HepG2 (cell line): Measurements from ENCODE around the gene MLLT10.

Experiments used
- AHR ChIP-seq: IDR thresholded peaks from 2 replicates; pipeline ENCODE4 v1.6.1; 2018; ENCODE audit warnings: missing genetic modification reagents, missing compliant biosample characterization
- CBX5 ChIP-seq: sonication (generic); formaldehyde crosslinking; IDR thresholded peaks from 2 replicates; pipeline ENCODE4 v1.4.0; 2020; ENCODE audit warnings: missing genetic modification reagents, borderline replicate concordance
- EZH2 ChIP-seq: conservative IDR thresholded peaks from 2 replicates; pipeline ENCODE4 v1.6.1; 2012; ENCODE audit warnings: mild to moderate bottlenecking, low read depth, low read length, moderate library complexity
- MXI1 ChIP-seq: IDR thresholded peaks from 3 replicates; pipeline ENCODE4 v1.6.1; 2012; ENCODE audit warnings: low read depth, low read length, inconsistent platforms, borderline replicate concordance
- PAXIP1 ChIP-seq: sonication (generic); formaldehyde crosslinking; conservative IDR thresholded peaks from 2 replicates; pipeline ENCODE4 v1.4.0; 2020; ENCODE audit warnings: mild to moderate bottlenecking, missing genetic modification reagents, moderate library complexity
- PHF21A ChIP-seq: sonication (generic); formaldehyde crosslinking; IDR thresholded peaks from 2 replicates; pipeline ENCODE4 v1.5.0; 2020; ENCODE audit warnings: mild to moderate bottlenecking, missing genetic modification reagents
- PRDM15 ChIP-seq: sonication (generic); formaldehyde crosslinking; IDR thresholded peaks from 2 replicates; pipeline ENCODE4 v1.4.0; 2020; ENCODE audit warnings: missing genetic modification reagents
- TSC22D2 ChIP-seq: sonication (generic); formaldehyde crosslinking; IDR thresholded peaks from 2 replicates; pipeline ENCODE4 v1.5.1; 2020; ENCODE audit warnings: missing genetic modification reagents, mild to moderate bottlenecking, borderline replicate concordance
- ZNF501 ChIP-seq: sonication (generic); formaldehyde crosslinking; IDR thresholded peaks from 2 replicates; pipeline ENCODE4 v1.5.1; 2020; ENCODE audit warnings: mild to moderate bottlenecking, moderate library complexity, missing genetic modification reagents
- ZNF687 ChIP-seq: sonication (generic); formaldehyde crosslinking; IDR thresholded peaks from 2 replicates; pipeline ENCODE4 v1.5.1; 2020; ENCODE audit warnings: mild to moderate bottlenecking, missing genetic modification reagents, moderate library complexity

- no peak for TF ChIP-seq PAXIP1
- TF ChIP-seq TSC22D2 (CRISPR knock-in tag), result no peak
- TF ChIP-seq PRDM15, result no peak
- no peak for TF ChIP-seq CBX5 (CRISPR knock-in tag)
- no peak for TF ChIP-seq EZH2
- TF ChIP-seq AHR (CRISPR knock-in tag), result no peak; the same call in 1 of the 2 replicates
- no peak for TF ChIP-seq MXI1
- TF ChIP-seq ZNF687 (CRISPR knock-in tag), result no peak
- no peak for TF ChIP-seq PHF21A (CRISPR knock-in tag)
- TF ChIP-seq ZNF501 (CRISPR knock-in tag), result no peak
Measured at GRCh38 chr10:21532694-21533466, 1.2 kb upstream of the MLLT10 start.
